ENCODE data around the gene CYTH4. TPM values are rescaled to one million over a fixed set of nuclear protein-coding genes. Genes with fewer than 3 reads are reported as not detected.

The CYTH4 gene
- total and polyA plus RNA-seq, 2 donors (not counting 3 experiments of a cell fraction or from before 2014, with no cell fraction given): 0.06 TPM; not detected in 1

- Histone ChIP-seq H3K27me3 (ENCODE audit: control insufficient read depth in 2 of 2, insufficient read depth in 2 of 2, low read length in 2 of 2) (peaks cover 2 to 4% of the 10 kb centered on the region in 2 experiments), H2AFZ (ENCODE audit: low read depth, low read length) (no peak overlapping the region), H3K36me3 (ENCODE audit: control insufficient read depth in 2 of 2, extremely low read depth in 1 of 2, insufficient read depth in 2 of 2, low read length in 2 of 2) (no peaks in the 10 kb centered on the region), H3K27ac (ENCODE audit: insufficient read depth, low read depth, low read length) (no peak overlapping the region), H3K4me3 (replicated peaks in 1 of 3; ENCODE audit: insufficient read depth in 1 of 3, low read depth in 1 of 3, low read length in 3 of 3) (no peak overlapping the region), H3K9ac (replicated peaks; ENCODE audit: extremely low read depth, insufficient read depth, low read length) (no peak overlapping the region), H3K9me3 (replicated peaks; ENCODE audit: control insufficient read depth, insufficient read depth, low read length) (no peaks in the 10 kb centered on the region), H3K79me2 (ENCODE audit: control insufficient read depth, insufficient read depth, low read length) (no peaks in the 10 kb centered on the region), H3K9me1 (replicated peaks; ENCODE audit: control insufficient read depth, extremely low read depth, insufficient read depth, low read length) (no peaks in the 10 kb centered on the region), H3K4me1 (ENCODE audit: control insufficient read depth, extremely low read depth, insufficient read depth, low read length) (no peaks in the 10 kb centered on the region), H3K4me2 (ENCODE audit: insufficient read depth, low read length) (no peak overlapping the region), H4K20me1 (replicated peaks; ENCODE audit: control insufficient read depth, extremely low read depth, insufficient read depth, low read length) (no peaks in the 10 kb centered on the region)
- DNase-seq (ENCODE audit: low read depth, low spot score) (no peak), FAIRE-seq (no peak)
- CTCF ChIA-PET: no interaction called here
- TF ChIP-seq, protein P1, sequence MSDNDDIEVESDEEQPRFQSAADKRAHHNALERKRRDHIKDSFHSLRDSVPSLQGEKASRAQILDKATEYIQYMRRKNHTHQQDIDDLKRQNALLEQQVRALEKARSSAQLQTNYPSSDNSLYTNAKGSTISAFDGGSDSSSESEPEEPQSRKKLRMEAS (IDR thresholded peaks at IDR 0.05; ENCODE audit: insufficient read depth, insufficient read length): no peak
- TF ChIP-seq, protein P2, sequence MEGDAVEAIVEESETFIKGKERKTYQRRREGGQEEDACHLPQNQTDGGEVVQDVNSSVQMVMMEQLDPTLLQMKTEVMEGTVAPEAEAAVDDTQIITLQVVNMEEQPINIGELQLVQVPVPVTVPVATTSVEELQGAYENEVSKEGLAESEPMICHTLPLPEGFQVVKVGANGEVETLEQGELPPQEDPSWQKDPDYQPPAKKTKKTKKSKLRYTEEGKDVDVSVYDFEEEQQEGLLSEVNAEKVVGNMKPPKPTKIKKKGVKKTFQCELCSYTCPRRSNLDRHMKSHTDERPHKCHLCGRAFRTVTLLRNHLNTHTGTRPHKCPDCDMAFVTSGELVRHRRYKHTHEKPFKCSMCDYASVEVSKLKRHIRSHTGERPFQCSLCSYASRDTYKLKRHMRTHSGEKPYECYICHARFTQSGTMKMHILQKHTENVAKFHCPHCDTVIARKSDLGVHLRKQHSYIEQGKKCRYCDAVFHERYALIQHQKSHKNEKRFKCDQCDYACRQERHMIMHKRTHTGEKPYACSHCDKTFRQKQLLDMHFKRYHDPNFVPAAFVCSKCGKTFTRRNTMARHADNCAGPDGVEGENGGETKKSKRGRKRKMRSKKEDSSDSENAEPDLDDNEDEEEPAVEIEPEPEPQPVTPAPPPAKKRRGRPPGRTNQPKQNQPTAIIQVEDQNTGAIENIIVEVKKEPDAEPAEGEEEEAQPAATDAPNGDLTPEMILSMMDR (IDR thresholded peaks at IDR 0.05; ENCODE audit: extremely low read depth in 1 of 2, insufficient read depth in 1 of 2, low read depth in 1 of 2, low read length in 2 of 2): no peak
- no peak for TF ChIP-seq JUN (IDR thresholded peaks at IDR 0.05; ENCODE audit: borderline replicate concordance, insufficient read depth, insufficient read length, low read depth)
- no peak for TF ChIP-seq FOS (IDR thresholded peaks at IDR 0.05; ENCODE audit: borderline replicate concordance, insufficient read depth, low read length)
- no peak for TF ChIP-seq POLR2AphosphoS5 (IDR thresholded peaks at IDR 0.05; ENCODE audit: insufficient read depth, low read depth, low read length)
- no peak for TF ChIP-seq MYC (IDR thresholded peaks at IDR 0.05; ENCODE audit: low read depth, low read length)
- no peak for TF ChIP-seq EZH2 (IDR thresholded peaks at IDR 0.05; ENCODE audit: borderline replicate concordance, low read depth, low read length, severe bottlenecking)
- TF ChIP-seq GATA2 (IDR thresholded peaks at IDR 0.05; ENCODE audit: insufficient read depth, insufficient read length, low read depth, low read length): no peak
- no peak for TF ChIP-seq POLR2A (IDR thresholded peaks at IDR 0.05; ENCODE audit: low read depth, low read length)
- POLR2A ChIA-PET: interaction anchor here (0.7 kb wide), 1 partner anchor 44 kb away, joined by 4 read pairs; no protein-coding TSS in a partner anchor
- dilution Hi-C loops (cut with MboI; ENCODE audit: extremely low pct_ligation_motif_present, low sequenced_read_pairs): no loop called here
- BruUV-seq (replicated peaks): no TSS peak
- intact Hi-C loops (cut with micrococcal nuclease): no loop called here
Observed at GRCh38 chr22:37288521-37288920, 6.2 kb downstream of the CYTH4 start.

Measured in endothelial cell of umbilical vein (primary cell).